ENCODE data around the gene FKBP5.
A peak's percentile ranks its signal among the peaks of the same experiment; 100 is the strongest.
"Not testable (repeated sequence)": the region's sequence is repeated elsewhere in the genome, so short reads cannot be mapped to it uniquely, and the experiment has no call there.

DNA sequence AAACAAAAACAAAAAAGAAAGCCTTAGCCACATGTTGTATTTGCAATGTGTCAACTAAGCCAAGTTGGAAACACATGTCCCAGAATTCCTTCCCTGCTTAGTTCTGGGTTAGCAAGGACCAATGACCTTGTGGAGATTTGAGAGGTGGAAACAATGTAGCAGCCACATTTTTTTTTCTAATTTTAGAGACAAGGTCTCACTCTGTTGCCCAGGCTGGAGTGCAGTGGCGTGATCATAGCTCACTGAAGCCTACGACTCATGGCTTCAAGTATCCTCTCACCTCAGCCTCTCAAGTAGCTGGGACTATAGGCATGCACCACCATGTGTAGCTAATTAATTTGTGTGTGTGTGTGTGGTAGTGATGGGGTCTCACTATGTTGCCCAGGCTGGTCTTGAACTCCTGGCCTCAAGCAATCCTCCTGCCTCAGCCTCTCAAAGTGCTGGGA is 117.8 kb downstream of the FKBP5 start:
- TF ChIP-seq, protein P1, sequence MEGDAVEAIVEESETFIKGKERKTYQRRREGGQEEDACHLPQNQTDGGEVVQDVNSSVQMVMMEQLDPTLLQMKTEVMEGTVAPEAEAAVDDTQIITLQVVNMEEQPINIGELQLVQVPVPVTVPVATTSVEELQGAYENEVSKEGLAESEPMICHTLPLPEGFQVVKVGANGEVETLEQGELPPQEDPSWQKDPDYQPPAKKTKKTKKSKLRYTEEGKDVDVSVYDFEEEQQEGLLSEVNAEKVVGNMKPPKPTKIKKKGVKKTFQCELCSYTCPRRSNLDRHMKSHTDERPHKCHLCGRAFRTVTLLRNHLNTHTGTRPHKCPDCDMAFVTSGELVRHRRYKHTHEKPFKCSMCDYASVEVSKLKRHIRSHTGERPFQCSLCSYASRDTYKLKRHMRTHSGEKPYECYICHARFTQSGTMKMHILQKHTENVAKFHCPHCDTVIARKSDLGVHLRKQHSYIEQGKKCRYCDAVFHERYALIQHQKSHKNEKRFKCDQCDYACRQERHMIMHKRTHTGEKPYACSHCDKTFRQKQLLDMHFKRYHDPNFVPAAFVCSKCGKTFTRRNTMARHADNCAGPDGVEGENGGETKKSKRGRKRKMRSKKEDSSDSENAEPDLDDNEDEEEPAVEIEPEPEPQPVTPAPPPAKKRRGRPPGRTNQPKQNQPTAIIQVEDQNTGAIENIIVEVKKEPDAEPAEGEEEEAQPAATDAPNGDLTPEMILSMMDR (IDR thresholded peaks at IDR 0.05): not testable (repeated sequence)
- not testable (repeated sequence) for TF ChIP-seq POLR2A (IDR thresholded peaks at IDR 0.05)
- peak in 1 of 3 donors; percentile 51 for TF ChIP-seq POLR2AphosphoS5 (IDR thresholded peaks at IDR 0.05)
